ENCODE data around the gene ZNRF3. TPM values are rescaled to one million over a fixed set of nuclear protein-coding genes. Genes with fewer than 3 reads are reported as not detected.

The ZNRF3 gene
- total and polyA plus RNA-seq, 7 donors, result 0.23 to 13.6 (median 8.9) TPM

DNA sequence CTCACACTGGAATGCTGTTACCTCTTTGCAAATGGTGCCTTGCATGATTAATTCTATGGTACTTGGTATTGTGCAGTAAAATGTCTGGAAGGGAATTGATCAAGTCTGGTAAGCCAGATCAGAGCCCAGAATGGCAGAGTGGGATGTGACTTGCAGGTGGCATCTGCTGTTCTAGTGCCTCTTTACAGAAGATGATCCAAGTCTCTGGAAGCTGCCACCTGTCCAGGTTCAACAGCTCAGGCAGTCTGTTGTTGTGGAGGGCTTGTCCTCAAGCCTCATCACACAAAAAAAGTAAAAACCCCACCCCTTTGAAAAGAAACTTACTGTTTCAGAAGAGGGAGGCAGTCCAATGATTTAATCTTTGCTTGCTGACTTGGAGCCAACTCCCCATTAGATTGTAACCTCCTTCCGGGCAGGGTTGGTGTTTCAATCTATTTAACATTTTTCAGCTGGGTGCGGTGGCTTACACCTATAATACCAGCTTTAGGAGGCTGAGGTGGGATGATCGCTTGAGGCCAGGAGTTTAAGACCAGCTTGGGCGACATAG is 17.1 kb downstream of the ZNRF3 start:
- no peak overlapping the region for H3K4me3 ChIP-seq
- no peak overlapping the region for H3K27ac ChIP-seq
- 80 to 90% methylated on average over 4 of the region's 4 CpGs for WGBS, 2 donors
- DNase-seq, result peak; percentile 18
- TF ChIP-seq EP300 (IDR thresholded peaks at IDR 0.05) (no peak), CTCF (IDR thresholded peaks at IDR 0.05) (no peak), POLR2AphosphoS5 (IDR thresholded peaks at IDR 0.05) (no peak), POLR2A (IDR thresholded peaks at IDR 0.05) (no peak)
- H3K4me1 ChIP-seq, result peaks cover 0 to 63% (median 36%) of the 10 kb centered on the region in 4 donors
- H3K27me3 ChIP-seq, result no peaks in the 10 kb centered on the region
- intact Hi-C loops (cut with DNase I), result no loop called here
- H3K36me3 ChIP-seq, result no peaks in the 10 kb centered on the region
- H3K9me3 ChIP-seq, result no peaks in the 10 kb centered on the region

DNA sequence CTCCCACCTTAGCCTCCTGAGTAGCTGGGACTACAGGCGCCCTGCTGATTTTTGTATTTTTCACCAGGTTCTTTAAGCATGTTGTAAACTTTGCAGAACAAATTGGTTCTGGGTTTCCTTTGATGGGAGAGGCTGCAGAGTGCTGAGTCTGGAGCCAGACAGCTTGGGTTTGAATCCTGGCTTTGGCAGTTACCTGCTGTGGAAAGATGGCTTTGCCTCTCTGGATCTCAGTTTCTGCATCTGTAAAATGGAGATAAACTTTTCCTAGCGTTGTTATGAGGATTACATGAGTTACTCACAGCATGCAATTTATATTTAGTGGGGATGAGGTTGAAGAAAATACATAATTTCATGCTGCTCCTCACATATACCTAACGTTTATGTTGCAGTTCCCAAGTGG is 19.1 kb downstream of the ZNRF3 start:
- Histone ChIP-seq H3K27me3 (no peaks in the 10 kb centered on the region), H3K4me1 (peaks cover 0 to 73% (median 49%) of the 10 kb centered on the region in 4 donors), H3K36me3 (no peaks in the 10 kb centered on the region), H3K9me3 (no peaks in the 10 kb centered on the region), H3K4me3 (no peak overlapping the region), H3K27ac (peak overlapping the region in 1 of 4 donors; percentile 81)
- intact Hi-C loops (cut with DNase I), result no loop called here
- DNase-seq, result peak; percentile 13
- TF ChIP-seq POLR2AphosphoS5 (IDR thresholded peaks at IDR 0.05), result no peak
- TF ChIP-seq EP300 (IDR thresholded peaks at IDR 0.05), result no peak
- TF ChIP-seq POLR2A (IDR thresholded peaks at IDR 0.05), result no peak
- TF ChIP-seq CTCF (IDR thresholded peaks at IDR 0.05), result no peak
- 67 to 81% methylated on average over 3 of the region's 3 CpGs for WGBS, 2 donors

- no peak overlapping the region for H3K4me3 ChIP-seq
- peaks cover 0 to 77% (median 55%) of the 10 kb centered on the region in 4 donors for H3K4me1 ChIP-seq
- 42 to 76% methylated on average over 11 of the region's 11 CpGs for WGBS, 2 donors
- peak overlapping the region; percentile 9 to 81 (median 68) for H3K27ac ChIP-seq
- no peaks in the 10 kb centered on the region for H3K9me3 ChIP-seq
- TF ChIP-seq CTCF (IDR thresholded peaks at IDR 0.05) (no peak), EP300 (IDR thresholded peaks at IDR 0.05) (no peak), POLR2AphosphoS5 (IDR thresholded peaks at IDR 0.05) (no peak), POLR2A (IDR thresholded peaks at IDR 0.05) (no peak)
- no peak for DNase-seq
- no peaks in the 10 kb centered on the region for H3K36me3 ChIP-seq
- no peaks in the 10 kb centered on the region for H3K27me3 ChIP-seq
- intact Hi-C loops (cut with DNase I), result no loop called here
Observed at GRCh38 chr22:28903080-28903479, 19.7 kb downstream of the ZNRF3 start.

DNA sequence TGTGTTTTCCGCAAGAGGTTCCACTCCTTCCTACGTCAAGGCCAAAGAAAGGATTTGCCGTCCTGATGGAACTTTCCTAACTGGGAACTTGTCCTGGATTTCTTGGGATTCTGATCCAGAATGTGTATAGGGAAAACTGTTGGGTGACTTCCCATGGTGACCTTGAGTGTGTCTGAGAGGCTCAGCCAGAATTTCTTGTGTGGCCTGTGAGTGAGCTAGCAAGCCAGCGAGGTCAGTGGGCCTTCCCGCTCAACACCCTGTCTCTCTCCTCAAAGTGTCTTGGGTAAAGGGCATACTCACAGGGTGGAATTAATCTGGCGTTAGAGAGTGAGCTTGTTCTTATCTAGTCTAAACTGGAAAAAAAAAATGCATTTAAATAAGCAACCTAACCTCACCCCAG is 20.4 kb downstream of the ZNRF3 start:
- 58 to 80% methylated on average over 6 of the region's 6 CpGs for WGBS, 2 donors
- no peaks in the 10 kb centered on the region for H3K9me3 ChIP-seq
- H3K4me1 ChIP-seq, result peaks cover 0 to 72% (median 58%) of the 10 kb centered on the region in 4 donors
- no peaks in the 10 kb centered on the region for H3K36me3 ChIP-seq
- TF ChIP-seq POLR2A (IDR thresholded peaks at IDR 0.05), result no peak
- TF ChIP-seq POLR2AphosphoS5 (IDR thresholded peaks at IDR 0.05), result no peak
- no peak for TF ChIP-seq EP300 (IDR thresholded peaks at IDR 0.05)
- no peak for TF ChIP-seq CTCF (IDR thresholded peaks at IDR 0.05)
- H3K27ac ChIP-seq, result peak overlapping the region; percentile 61 to 81 (median 77)
- no peak overlapping the region for H3K4me3 ChIP-seq
- no peaks in the 10 kb centered on the region for H3K27me3 ChIP-seq
- intact Hi-C loops (cut with DNase I), result no loop called here
- DNase-seq, result peak; percentile 53
